Embryonic facial prominence (tissue), 1 donor: ENCODE data around the gene APPBP2.
A peak's percentile ranks its signal among the peaks of the same experiment; 100 is the strongest.
"Not testable (repeated sequence)": the region's sequence is repeated elsewhere in the genome, so short reads cannot be mapped to it uniquely, and the experiment has no call there.

Source experiments
- DNase-seq: peaks from one replicate; pipeline ENCODE4 v3.0.0-alpha.2; 2016; ENCODE audit errors: extremely low spot score

The APPBP2 gene

DNA sequence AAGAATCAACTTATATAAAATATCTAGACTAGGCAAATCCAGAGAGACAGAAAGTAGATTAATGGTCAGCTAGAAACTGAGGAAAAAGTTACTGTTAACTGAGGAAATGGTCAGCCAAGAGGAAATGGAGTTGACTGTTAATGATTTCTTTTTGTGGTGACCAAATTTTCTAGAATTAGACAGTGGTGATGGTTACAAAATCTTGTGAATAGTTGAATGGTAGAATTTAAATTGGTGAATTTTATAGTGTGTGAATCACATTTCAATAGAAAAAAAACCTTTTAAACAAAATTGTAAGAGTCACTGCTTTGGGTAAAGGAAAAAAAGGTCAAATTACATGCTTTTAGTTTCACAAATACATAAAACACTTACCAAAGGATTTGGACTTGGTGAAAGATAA lies 30.0 kb downstream of the APPBP2 start:
- DNase-seq: no peak

GRCh38 chr17:60495260-60495659 lies 30.8 kb downstream of the APPBP2 start:
- DNase-seq: no peak

DNA sequence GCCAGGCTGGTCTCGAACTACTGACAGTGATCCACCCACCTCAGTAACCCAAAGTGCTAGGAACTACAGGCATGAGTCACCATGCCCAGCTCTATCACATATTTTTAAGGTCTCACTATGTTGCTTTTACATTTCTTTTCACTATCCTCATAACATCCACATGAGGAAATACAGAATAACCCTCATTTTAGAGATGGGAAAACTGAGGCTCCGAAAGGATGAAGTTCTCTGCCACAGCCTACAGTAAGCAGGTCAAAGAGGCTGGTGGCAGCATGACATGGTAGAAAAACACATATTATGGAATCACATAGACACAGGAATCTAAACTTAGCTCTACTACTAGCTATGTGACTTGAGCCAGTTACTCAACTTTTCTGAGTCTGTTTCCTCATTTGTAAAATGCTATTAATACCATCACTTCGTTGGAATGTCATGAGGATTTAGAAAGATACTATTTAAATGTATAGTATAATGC lies 32.2 kb downstream of the APPBP2 start:
- DNase-seq: no peak

GRCh38 chr17:60491771-60492170 lies 34.3 kb downstream of the APPBP2 start:
- no peak for DNase-seq

- DNase-seq: not testable (repeated sequence)
Measured at GRCh38 chr17:60490594-60490993, 35.4 kb downstream of the APPBP2 start.

DNA sequence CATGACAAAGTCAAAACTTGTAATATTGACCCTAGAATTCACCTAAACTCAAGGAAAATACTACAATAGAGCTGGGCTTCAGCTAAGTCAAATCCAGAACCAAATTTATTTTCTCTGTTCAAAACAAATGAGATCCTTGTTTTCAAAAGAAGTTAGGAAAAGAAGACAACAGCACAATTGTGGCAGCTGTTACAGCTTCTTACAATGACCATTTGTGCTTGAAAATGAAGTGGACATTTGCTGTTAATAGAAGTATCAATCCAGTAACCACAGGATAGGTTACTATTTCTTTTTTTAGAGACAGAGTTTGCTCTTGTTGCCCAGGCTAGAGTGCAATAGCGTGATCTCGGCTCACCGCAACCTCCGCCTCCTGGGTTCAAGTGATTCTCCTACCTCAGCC lies 44.4 kb downstream of the APPBP2 start:
- DNase-seq: no peak

DNA sequence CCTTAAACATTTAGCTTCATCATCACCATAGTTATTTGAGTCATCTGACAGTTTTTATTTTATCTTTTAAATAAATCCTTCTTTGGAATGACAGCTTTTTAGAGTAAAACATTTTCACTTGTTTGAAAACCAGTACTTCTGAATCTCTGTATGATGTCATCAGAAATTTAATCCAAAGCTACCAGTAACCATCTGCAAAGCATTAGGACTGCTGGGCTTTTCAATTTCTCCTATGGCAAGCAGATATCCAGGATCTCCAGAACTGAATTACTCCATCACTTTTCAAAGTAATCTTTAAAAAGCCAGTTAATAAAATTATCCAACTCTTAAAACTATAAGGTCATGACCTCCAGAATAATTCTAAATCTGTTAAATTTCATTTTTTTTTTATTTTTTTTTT lies 52.3 kb downstream of the APPBP2 start:
- DNase-seq: peak; percentile 33

- DNase-seq: no peak
Measured at GRCh38 chr17:60472449-60472848, 53.6 kb downstream of the APPBP2 start.

DNA sequence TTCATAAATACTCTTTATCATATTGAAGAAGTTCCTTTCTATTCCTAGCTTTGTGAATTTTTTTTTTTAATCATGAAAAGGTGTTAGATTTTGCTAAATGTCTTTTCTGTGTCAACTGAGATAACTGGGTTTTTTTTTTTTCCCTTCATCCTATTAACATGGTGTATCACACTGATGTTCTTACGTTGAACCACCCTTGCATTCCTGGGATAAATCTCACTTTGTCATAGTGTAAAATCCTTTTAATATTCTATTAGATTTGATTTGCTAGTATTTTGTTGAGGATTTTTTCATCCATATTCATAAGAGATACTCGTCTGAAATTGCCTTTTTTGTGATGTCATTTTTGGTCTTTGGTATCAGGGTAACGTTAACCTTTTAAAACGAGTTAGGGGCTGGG lies 54.6 kb downstream of the APPBP2 start:
- DNase-seq: no peak

GRCh38 chr17:60468371-60468770 lies 57.7 kb downstream of the APPBP2 start:
- DNase-seq: no peak

DNA sequence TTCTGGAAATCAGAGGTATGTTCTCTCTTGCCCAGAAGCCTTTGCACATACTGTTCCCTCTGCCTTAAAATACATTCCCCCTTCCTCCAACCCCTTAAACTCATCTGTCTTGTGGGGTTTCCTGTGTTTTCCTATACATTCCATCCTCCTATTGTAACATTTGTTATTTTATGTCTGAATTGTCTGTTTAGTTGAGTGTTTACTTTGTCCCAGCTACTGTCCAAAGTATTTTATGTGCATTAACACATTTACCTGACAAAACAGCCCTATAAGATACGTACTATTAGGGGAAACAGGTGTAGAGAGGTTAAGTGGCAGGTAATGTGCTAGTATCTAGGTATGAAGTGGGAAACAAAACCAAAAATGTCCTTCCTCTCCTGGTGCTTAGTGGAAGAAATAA lies 61.7 kb downstream of the APPBP2 start:
- DNase-seq: no peak

DNA sequence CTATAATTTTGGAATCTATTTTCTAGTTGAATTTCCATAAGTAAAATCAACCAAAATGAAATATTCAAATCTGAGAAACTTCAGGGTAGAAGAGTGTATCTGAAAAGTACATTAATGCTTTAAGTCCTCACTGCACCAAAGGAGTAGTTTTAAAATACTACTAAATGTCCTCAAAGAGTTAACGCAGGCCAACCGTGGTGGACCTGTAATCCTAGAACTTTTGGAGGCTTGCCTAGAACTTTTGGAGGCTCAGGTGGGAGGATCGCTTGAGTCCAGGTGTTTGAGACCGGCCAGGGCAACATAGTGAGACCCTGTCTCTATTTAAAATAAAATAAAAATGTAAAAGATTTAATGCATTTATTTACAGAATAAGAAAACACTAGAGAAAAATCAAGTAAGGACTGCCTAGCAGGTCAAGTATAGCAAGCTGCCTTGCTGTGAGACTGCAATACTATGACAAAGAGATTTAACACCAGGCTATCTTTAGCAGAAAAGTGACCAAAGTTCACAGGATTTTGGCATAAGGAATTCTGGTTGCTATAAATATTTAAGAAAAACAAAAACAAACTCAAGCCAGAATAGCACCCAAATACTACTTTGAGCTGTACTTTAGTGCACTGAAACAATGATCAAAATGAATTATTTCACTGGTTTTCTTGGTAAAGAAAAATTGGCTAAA lies 62.7 kb downstream of the APPBP2 start:
- no peak for DNase-seq

- no peak for DNase-seq
Measured at GRCh38 chr17:60461584-60461983, 64.5 kb downstream of the APPBP2 start.

DNA sequence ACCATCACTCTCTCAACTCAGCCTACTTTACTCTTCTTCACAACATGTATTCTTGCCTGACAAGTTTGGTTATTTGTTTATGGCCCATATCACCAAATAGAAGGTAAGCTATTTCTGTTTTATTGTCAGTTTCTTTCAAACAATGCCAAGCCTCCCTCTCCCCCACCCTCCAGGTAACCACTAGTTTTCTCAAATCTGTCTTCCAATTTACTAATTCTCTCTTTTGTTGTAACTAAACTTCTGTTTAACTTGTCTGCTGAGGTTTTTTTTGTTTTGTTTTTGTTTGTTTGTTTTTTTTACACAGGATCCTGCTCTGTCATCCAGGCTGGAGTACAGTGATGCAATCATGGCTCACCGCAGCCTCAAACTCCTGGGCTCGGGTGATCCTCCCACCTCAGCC lies 68.9 kb downstream of the APPBP2 start:
- no peak for DNase-seq

DNA sequence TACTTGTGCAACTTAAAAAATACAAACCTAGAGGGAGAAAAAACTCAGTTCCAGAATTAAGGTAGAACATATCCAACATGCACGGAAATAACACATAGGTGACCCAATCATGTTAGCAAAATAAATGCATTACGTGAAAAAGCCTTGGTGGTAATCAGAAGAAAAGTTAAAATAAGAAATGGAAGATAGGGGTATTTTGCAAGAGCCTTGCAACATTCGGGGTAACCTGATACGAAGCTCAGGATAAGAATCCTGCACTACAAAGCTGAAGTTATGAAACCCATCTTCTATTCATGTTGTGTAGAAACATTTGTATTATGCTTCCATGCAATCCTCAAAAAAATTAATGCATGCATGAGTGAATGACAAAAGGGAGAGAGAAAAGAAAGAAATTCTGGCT lies 70.7 kb downstream of the APPBP2 start:
- DNase-seq: no peak

DNA sequence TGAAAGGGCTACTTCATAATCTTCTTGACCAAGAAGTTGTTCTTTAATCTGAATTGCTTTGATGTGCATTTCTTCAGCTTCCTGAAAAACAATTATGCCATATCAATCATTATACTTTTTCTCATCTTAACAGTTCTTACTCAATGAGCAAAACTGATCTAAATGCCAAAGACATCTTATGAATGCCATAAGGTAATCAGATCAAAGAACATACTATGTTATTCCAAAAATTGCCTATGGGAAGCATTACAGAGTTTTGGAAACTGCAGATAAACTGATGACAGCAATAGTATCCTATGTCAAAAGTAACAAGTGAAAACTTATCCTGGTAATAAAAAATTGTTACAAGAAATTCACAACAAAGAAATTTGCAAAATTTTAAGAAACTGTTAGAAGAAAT lies 74.1 kb downstream of the APPBP2 start:
- DNase-seq: no peak

GRCh38 chr17:60451071-60451470 lies 75.0 kb downstream of the APPBP2 start:
- no peak for DNase-seq

- no peak for DNase-seq
Measured at GRCh38 chr17:60447375-60447774, 78.7 kb downstream of the APPBP2 start.

DNA sequence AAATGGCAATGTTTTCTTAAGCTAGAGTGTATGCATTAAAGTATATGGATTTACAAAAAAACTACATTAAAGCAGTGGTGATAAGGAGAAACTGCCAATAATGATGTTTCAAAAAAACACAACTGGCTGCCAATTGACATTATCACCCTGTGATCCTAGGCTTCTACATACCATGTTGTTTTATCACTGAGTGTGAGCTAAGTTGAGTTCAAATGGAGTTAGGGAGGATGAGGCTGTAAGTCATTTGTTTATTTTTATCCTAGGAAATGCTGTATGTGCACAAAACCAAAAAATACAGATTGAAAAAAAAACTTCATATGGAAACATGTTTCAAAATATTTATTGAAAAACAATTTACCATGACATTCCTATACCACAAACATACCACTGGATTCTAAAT lies 80.9 kb downstream of the APPBP2 start:
- DNase-seq: no peak

- DNase-seq: no peak
Measured at GRCh38 chr17:60443713-60444112, 82.3 kb downstream of the APPBP2 start.

DNA sequence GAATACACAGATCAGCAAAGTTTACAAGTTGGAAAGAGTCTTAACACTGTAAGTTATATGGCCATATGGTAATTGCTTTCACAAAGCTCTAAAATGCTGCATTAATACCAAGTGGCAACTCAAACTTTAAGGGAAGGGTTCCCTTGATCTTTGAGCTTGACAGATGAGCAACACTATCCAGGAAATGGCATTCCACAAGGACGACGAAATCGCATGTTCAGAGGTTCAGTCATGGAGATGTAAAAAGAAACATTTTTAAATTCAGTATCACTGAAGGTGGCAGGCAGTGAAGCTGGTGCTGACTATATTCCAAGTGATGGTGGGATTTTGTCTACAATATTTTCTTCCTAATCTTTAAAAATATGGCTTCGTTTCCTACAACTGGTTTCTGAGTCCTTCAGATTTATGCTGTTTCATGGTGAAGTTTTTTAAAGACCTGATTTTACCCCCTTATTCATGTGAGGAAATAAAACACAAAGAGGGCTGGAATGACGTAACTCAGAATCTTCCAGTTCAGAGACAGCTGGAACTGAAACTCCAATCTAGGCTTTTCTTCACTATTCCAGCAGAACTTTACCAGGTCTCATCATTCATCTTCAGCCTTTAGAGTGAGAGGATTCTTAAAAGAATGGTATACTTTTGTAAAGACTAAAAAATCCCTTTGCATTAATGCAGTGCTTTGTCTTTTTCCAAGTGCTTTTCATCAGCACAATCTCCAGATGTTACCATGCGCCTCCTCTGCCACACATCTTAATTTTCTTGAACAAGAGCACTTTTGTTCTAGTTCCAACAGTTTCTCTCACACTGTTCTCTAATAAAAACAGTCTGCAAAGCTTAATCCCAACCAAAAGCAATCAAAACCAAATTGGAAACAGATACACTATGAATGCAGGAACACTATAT lies 83.5 kb downstream of the APPBP2 start:
- peak; percentile 59 for DNase-seq

- DNase-seq: no peak
Measured at GRCh38 chr17:60439501-60439900, 86.5 kb downstream of the APPBP2 start.

DNA sequence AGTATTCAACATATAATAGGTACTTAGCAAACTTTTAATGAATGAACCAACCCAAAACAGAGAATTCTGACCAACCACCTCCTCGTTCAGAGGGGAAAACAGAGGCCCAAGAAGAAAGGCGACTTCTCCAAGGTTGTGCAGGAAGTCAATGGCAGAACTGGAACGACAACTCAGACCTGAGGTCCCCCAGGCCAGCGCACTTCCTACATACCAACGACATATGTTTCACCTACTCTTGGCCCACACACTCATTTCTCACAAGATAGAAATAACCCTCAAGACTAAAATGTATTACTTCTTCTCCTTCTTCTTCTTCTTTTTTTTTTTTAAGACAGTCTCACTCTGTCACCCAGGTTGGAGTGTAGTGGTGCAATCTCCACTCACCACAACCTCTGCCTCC lies 89.4 kb downstream of the APPBP2 start:
- DNase-seq: no peak
